Anterior cingulate cortex (tissue), 58 donors: ENCODE results near the gene XG.
"Not testable (repeated sequence)": the region's sequence is repeated elsewhere in the genome, so short reads cannot be mapped to it uniquely, and the experiment has no call there.

Source experiments
- DNase-seq, 58 donors: peaks; one replicate each; lab custom pipeline; 2025; lab: John Stamatoyannopoulos, UW

XG gene

GRCh38 chrX:2732649-2733048 is 19.2 kb upstream of the XG start:
- DNase-seq: no peak

DNA sequence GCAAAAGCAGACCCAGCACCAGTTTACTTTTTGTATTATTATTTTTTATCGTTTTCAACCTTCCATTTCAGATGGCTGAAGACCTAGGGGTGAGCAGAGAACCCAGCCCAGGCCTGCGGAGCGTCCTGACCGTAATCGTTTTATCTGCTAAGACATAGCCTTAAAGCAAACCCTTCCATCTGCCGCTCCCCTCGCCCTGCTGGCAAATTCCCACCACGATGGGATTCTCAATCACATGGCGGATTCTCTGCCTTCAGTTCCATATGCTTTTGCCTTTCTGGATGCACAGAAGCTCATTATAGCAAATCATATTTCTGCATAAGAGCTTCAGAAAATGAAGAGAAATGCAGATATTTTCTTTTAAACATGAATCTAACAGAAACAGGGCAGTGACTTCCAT is 18.6 kb upstream of the XG start:
- DNase-seq: no peak

DNA sequence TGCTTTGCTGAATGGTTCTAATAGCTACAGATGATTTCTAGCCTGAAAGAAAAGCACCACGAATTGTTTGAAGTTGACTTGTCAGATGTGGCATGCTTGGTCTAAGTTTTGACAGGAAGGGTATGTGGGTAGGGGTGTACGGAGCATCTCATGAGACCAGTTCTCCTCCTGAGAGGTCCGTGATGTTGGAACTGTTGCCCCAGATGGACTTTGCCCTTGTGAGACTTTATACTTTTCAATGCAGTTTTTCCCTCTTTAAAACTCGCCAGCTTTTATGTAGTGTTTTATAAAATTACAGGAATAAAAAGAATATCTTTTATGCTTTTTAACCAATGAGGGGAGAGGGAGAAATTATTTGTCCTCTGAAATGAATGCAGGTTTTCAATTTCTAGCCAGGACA is 16.6 kb upstream of the XG start:
- no peak for DNase-seq

GRCh38 chrX:2740672-2741071 is 11.2 kb upstream of the XG start:
- DNase-seq: no peak

DNA sequence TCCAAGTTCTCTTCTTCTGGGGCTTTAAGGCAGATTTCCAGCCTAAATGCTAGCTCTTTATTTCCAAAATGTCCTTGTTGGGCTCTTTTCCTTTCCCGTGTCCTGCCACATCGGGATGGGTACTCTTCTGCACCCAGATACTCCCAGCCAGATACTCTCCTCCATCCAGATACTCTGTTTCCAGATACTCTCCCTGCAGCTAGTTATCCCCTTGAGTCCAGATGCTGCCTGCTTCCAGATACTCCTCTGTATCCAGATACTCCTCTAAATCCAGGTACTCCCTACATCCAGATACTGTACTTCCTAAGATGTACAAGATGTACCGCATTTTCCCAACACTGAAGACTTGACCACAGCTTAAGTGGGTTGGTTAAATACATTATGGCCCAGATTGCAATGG is 10.5 kb upstream of the XG start:
- DNase-seq: no peak

DNA sequence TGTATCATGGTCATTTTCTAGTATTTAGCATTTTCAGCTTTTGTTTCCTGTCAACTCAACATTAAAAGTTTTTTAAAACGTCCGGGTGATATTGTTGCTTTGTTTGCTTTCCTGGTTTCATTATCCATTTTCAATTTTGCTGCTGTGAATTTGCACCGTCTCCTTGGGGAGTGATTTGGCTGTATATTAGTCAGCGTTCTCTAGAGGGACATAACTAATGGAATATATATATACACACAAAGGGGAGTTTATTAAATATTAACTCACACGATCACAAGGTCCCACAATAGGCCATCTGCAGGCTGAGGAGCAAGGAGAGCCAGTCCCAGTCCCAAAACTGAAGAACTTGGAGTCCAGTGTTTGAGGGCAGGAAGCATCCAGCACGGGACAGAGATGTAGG is 5.6 kb upstream of the XG start:
- not testable (repeated sequence) for DNase-seq

DNA sequence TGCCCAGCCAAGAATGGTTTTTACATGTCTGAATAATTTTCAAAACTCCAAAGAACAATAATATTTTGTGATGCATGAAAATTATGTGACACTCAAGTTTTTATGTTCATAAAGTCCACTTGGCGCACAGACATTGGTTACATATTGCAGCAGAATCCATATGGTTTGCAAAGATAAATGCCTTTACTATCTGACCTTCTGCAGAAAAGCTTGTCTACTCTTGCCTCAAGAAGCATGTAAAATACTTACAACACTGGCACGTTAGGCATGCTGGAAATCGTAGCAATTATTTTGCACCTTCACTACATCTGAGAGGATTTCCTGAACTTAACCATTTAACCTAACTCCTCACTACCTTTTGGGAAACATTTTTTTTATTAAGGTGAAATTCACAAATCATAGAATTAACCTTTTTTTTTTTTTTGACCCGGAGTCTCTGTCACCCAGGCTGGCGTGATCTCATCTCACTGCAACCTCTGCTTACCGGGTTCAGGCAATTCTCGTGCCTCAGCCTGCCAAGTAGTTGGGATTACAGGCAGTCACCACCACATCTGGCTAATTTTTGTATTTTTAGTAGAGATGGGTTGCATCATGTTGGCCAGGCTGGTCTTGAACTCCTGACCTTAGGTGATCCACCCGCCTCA is 3.5 kb upstream of the XG start:
- DNase-seq: no peak

DNA sequence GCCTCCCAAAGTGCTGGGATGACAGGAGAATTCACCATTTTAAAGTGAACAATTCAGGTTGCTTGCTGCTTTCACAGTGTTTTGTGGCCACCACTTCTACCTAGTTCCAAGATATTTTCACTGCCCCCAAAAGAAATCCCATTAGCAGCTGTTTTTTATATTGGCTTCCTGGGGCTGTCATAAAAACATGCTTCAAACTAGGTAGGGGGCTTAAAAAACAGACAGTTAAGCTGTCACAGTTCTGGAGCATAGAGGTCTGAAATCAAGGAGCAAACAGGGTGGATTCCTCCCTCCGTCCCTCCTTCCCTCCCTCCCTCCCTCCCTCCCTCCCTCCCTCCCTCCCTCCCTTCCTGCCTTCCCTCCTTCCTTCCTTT is 3.0 kb upstream of the XG start:
- no peak for DNase-seq

GRCh38 chrX:2751291-2751690 is 549 bp upstream of the XG start:
- DNase-seq: no peak

DNA sequence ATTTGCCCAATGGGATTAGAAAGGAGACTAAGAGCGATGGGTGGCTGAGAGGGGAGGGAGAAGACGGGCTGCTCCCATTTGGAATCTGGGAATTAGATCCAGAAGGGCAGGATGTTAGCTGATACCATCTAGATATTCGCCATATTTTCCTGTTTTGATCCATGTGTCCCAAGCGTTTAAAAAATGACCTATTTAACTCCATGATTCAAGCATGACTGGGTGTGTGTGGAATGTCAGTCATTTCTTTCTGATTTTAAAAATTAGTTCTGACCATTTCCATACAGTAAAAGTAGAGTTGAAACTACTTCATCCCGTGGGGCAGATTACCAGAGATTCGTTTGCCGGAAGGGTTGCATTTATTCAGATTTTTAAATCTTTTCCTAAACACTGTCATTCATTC is 601 bp downstream of the XG start:
- not testable (repeated sequence) for DNase-seq

DNA sequence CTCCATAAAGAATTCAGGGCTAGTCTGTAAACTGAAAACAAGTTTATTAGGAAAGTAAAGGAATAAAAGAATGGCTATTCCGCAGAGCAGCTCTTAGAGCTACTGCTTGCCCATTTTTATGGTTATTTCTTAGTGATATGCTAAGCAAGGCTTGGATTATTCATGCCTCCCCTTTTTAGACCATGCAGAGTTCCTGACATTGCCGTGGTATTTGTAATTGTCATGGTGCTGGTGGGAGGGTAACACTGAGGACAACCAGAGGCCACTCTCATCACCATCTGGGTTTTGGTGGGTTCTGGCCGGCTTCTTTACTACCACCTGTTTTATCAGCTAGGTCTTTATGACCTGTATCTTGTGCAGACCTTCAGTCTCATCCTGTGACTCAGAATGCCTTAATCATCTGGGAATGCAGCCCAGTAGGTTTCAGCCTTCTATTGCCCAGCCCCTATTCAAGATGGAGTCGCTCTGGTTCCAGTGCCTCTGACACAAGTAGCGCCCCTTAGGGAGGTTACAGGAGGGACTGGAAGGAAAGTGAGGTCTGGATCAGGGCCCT is 3.4 kb downstream of the XG start:
- not testable (repeated sequence) for DNase-seq

- DNase-seq: no peak
These were observed 4.7 kb downstream of the XG start for GRCh38 chrX:2756548-2756947.

GRCh38 chrX:2761246-2761645 is 9.4 kb downstream of the XG start:
- DNase-seq: no peak

DNA sequence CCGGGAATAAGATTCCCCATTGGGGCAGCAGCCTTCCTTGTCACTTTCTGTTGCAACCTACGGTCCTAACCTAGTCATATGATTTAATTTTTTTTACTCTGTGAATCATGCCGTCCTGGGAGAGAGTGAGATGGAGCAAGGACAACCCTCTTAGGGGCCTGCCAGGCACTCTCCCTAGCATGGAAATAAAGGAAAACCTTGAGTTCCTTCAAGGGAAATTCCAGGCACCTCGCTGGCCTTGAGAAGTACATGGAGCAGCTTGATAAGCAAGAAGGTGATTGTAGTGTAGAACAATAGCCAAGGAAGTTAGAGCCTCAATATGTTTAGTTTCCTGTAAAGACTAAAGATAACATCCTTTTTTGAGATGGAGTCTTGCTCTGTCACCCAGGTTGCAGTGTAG is 10.8 kb downstream of the XG start:
- DNase-seq: not testable (repeated sequence)

DNA sequence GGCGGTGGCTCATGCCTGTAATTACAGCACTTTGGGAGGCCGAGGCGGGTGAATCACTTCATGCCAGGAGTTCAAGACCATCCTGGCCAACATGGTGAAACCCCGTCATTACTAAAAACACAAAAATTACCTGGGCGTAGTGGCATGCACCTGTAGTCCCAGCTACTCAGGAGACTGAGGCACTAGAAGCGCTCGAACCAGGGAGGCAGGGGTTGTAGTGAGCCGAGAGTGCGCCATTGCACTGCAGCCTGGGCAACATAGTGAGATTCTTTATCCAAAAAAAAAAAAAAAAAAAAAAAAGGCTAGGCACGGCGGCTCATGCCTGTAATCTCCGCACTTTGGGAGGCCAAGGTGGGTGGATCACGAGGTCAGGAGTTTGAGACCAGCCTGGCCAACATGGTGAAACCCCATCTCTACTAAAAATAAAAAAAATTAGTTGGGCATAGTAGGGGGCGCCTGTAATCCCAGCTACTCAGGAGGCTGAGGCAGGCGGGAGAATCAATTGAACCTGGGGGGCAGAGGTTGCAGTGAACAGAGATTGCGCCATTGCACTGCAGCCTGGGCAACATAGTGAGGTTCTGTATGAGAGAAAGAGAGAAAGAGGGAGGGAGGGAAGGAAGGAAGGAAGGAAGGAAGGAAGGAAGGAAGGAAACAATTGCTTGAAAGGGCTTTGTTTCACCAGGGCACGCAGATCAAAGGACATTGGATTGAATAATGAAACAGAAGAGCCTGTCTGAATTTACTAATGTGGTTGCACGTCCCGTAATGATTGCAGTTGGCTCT is 13.1 kb downstream of the XG start:
- DNase-seq: not testable (repeated sequence)

GRCh38 chrX:2765549-2765830 is 13.7 kb downstream of the XG start:
- no peak for DNase-seq

- no peak for DNase-seq
These were observed 15.1 kb downstream of the XG start for GRCh38 chrX:2766906-2767305.

DNA sequence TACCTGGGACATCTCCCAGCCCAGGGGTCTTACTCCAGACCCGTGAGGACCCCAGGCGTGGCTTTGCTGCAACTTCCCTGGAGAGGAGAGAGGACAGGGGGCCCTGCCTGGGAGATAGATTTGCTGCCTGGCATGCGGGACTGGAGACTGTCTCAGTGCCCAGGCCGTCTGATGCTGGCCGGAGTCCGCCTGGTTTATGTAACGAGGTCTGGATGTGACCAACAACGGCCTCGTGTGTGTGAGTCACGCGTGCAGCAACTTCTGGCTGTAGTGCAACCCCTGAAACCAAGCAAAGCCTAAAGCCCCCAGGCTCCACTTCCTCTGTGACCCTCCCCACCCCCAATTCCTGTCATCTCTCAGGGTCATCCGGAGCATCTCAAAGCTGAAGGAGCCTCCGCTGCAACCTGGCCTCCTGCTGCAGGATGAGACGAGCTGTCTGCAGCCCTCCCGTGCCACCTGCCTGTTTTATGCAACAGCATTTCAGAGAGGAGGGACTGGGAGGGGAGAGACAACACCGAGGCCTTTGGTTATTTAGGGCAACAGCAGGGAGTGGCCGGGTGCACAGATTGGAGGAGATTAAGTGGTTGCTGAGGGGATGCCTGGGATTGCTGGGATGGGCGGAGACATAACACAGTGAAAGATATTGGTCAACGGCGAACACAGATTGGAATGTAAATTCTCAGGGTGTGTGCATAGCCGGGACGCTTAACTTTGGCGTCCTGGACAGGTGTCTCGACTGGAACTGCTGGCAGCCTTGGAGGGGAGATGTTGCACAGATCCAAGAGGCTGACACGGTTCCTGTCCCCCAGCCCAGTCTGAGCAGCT is 16.0 kb downstream of the XG start:
- DNase-seq: no peak

GRCh38 chrX:2769615-2770014 is 17.8 kb downstream of the XG start:
- DNase-seq: no peak

GRCh38 chrX:2773166-2774055 is 21.6 kb downstream of the XG start:
- not testable (repeated sequence) for DNase-seq
